Osteoblast (primary cell): ENCODE results near the gene NUPR1. TPM values are rescaled to one million over a fixed set of nuclear protein-coding genes. Genes with fewer than 3 reads are reported as not detected.

Experiments
- DNase-seq: peaks from one replicate; pipeline ENCODE4 v3.0.0; 2011; ENCODE audit warnings: low spot score, mixed read lengths; ENCODE audit not compliant: insufficient read length; ENCODE audit errors: missing footprints
- H2AFZ ChIP-seq: 2 replicates; pipeline ENCODE4 v1.6.0; 2011; ENCODE audit warnings: mild to moderate bottlenecking, low read length
- H3K27ac ChIP-seq: 2 replicates; pipeline ENCODE4 v1.5.1; 2011; ENCODE audit warnings: mild to moderate bottlenecking, low read depth, low read length, moderate library complexity
- H3K27me3 ChIP-seq: 2 replicates; pipeline ENCODE4 v1.6.0; 2012; ENCODE audit warnings: mild to moderate bottlenecking, control low read depth, inconsistent platforms, low read length, moderate library complexity; ENCODE audit not compliant: insufficient read depth
- H3K36me3 ChIP-seq: 2 replicates; pipeline ENCODE4 v1.5.1; 2011; ENCODE audit warnings: mild to moderate bottlenecking, low read length, control low read depth, moderate library complexity; ENCODE audit not compliant: insufficient read depth
- H3K4me1 ChIP-seq: 2 replicates; pipeline ENCODE4 v1.5.1; 2011; ENCODE audit warnings: mild to moderate bottlenecking, low read length, control low read depth, moderate library complexity; ENCODE audit not compliant: insufficient read depth
- H3K4me2 ChIP-seq: 2 replicates; pipeline ENCODE4 v1.6.0; 2011; ENCODE audit warnings: mild to moderate bottlenecking, low read length; ENCODE audit not compliant: insufficient read depth
- H3K4me3 ChIP-seq: fragments of 200-600 bp; sonication (generic); 3 replicates; pipeline ENCODE4 v1.5.1; 2012; ENCODE audit warnings: mild to moderate bottlenecking, low read length, inconsistent platforms; ENCODE audit not compliant: insufficient read depth
- H3K79me2 ChIP-seq: 2 replicates; pipeline ENCODE4 v1.6.0; 2012; ENCODE audit warnings: mild to moderate bottlenecking, low read length, control low read depth, inconsistent platforms; ENCODE audit not compliant: insufficient read depth
- H3K9me3 ChIP-seq: 2 replicates; pipeline ENCODE4 v1.5.1; 2011; ENCODE audit warnings: low read depth, low read length, control low read depth
- H4K20me1 ChIP-seq: 2 replicates; pipeline ENCODE4 v1.6.0; 2012; ENCODE audit warnings: mild to moderate bottlenecking, low read length, control low read depth; ENCODE audit not compliant: insufficient read depth
- CTCF ChIP-seq: IDR thresholded peaks from 2 replicates; pipeline ENCODE4 v1.5.1; 2011; ENCODE audit warnings: mild to moderate bottlenecking, low read depth, low read length, moderate library complexity; ENCODE audit errors: extremely low read depth
- total RNA-seq: library from RNA; depleted of rRNA; stranded (reverse); fragments of >200 nt; gene quantifications from 2 replicates; pipeline ENCODE4 v1.2.3, GENCODE V29; 2012

NUPR1 gene
- total RNA-seq, 1 donor, result 27.9 TPM

- Histone ChIP-seq H3K36me3 (peaks cover 9% of the 10 kb centered on the region), H2AFZ (no peak overlapping the region), H3K4me2 (no peak overlapping the region), H4K20me1 (no peaks in the 10 kb centered on the region), H3K9me3 (no peaks in the 10 kb centered on the region), H3K4me3 (no peak overlapping the region), H3K27me3 (no peaks in the 10 kb centered on the region), H3K27ac (no peak overlapping the region), H3K79me2 (no peaks in the 10 kb centered on the region), H3K4me1 (no peaks in the 10 kb centered on the region)
- no peak for TF ChIP-seq CTCF
- no peak for DNase-seq
These were observed 42.0 kb upstream of the NUPR1 start for GRCh38 chr16:28580726-28581315.

- Histone ChIP-seq H2AFZ (no peak overlapping the region), H3K27ac (no peak overlapping the region), H3K27me3 (no peaks in the 10 kb centered on the region), H4K20me1 (no peaks in the 10 kb centered on the region), H3K4me1 (no peaks in the 10 kb centered on the region), H3K4me2 (no peak overlapping the region), H3K4me3 (no peak overlapping the region), H3K9me3 (no peaks in the 10 kb centered on the region), H3K36me3 (no peaks in the 10 kb centered on the region), H3K79me2 (no peaks in the 10 kb centered on the region)
- no peak for DNase-seq
- no peak for TF ChIP-seq CTCF
These were observed 36.8 kb upstream of the NUPR1 start for GRCh38 chr16:28575446-28576109.

GRCh38 chr16:28574925-28575324, 36.2 kb upstream of the NUPR1 start:
- Histone ChIP-seq H3K9me3 (no peaks in the 10 kb centered on the region), H2AFZ (no peak overlapping the region), H3K4me3 (no peak overlapping the region), H3K4me2 (no peak overlapping the region), H3K36me3 (no peaks in the 10 kb centered on the region), H3K27me3 (no peaks in the 10 kb centered on the region), H3K27ac (no peak overlapping the region), H3K4me1 (no peaks in the 10 kb centered on the region), H3K79me2 (no peaks in the 10 kb centered on the region), H4K20me1 (no peaks in the 10 kb centered on the region)
- DNase-seq, result no peak
- no peak for TF ChIP-seq CTCF
